ENCODE measurements around the gene MOSMO.
"Not testable (repeated sequence)": the region's sequence is repeated elsewhere in the genome, so short reads cannot be mapped to it uniquely, and the experiment has no call there.

The MOSMO gene

DNA sequence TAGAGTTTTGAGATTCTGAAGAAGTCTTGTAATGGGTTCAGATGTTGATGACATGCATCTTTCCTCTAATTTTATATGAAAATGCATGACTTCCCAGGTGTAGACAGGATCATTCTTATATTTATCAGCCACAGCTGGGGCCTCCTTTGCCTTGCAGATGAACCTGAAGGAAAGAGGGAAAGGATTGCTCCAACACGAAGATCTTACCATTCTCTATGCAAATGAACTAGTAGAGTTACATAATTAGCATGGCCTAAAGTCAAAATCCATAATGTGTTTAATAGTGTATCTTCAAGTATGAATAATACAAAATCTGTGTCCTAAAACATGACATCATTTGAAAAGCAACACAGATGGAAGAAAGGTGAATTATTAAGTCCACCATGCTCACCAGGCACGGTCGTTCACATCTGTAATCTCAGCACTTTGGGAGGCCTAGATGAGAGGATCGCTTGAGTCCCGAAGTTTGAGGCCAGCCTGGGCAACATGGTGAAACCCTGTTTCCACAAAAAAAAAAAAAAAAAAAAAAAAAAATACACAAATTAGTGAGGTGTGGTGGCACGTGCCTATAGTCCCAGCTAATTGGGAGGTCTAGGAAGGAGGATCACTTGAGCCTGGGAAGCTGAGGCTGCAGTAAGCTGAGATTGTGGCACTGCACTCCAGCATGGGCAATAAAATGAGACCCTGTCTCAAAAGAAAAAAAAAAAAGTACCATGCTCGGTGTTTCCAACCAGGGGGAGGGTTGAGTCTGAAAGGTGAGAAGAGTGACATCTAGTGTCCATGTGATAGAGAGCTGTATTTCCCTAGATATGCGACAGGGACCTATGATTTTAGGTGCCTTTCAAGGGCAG, 90.7 kb downstream of the MOSMO start:
- no peak for DNase-seq

DNA sequence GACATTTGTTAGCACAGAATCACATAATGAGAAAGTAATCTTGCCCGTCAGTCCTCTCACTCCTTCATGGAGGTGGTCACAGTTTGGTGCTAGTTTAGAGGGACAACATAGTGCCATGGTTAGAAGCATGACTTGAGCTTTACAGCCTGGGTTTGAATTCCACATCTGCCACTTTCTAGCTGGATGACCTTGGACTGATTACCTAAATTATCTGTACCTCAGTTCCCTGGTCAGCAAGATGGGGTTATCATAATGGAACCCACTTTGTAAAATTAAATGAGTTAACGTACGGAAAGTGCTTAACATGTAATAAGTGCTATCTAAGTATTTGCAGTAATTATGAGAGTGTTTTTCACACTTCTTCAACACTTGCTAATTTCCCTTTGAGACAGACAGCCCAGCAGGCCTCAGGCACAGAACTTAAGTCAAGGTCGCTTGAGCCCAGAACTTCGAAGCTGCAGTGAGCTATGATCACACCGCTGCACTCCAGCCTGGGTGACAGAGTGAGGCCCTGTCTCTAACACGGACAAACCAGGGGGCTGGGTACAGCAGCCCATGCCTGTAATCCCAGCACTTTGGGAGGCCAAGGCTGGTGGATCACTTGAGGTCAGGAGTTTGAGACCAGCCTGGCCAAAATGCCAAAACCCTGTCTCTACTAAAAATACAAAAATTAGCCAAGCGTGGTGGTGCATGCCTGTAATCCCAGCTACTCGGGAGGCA, 91.5 kb downstream of the MOSMO start:
- DNase-seq: no peak

DNA sequence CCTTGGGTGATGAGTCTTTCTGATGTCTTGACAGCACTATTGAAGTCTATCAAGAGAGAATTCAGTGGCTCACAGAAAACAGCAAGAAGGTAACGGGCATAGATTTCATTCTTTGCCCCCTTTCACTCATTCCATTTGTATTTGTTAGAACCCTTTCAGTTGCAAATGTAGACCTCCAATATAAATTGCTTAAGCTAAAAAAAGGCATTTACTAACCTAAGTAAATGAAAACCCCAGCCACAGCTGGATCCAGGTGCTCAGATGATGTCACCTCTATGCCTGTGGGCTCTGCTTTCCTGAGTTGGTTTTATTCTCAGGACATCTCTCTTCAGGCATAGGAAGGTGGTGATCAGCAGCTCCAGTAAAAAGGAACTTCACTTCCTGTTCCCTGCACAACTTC, 95.5 kb downstream of the MOSMO start:
- no peak for DNase-seq

DNA sequence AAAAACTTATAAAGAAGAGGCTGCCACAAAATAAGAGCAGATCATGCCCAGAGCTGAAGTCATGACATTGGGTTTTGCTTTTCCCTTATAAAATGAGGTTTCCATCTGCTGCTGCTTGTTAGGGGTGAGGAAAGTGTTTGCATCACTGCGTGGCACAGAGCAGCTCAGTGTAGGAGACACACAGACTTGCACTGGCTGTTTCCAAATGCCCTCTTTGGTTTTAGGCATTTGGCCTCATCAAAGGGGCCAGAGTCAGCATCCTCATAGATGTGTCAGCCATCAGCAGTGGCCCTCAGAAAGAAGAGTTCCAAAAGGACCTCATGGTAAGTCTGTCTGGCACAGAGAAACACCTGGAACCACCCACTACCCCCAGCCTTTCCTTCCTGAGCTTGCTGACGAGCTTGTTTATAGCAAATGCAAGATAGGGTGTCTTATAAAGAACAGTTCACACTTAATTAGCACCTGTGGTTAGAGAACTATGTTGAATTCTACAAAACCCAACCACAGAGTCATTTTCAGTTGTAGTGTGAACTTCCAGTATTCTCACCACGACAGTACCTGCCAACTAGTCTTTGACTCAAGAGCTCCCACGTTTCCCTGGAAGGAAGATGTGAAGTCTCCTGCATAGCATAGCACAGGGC, 101.5 kb downstream of the MOSMO start:
- no peak for DNase-seq

DNA sequence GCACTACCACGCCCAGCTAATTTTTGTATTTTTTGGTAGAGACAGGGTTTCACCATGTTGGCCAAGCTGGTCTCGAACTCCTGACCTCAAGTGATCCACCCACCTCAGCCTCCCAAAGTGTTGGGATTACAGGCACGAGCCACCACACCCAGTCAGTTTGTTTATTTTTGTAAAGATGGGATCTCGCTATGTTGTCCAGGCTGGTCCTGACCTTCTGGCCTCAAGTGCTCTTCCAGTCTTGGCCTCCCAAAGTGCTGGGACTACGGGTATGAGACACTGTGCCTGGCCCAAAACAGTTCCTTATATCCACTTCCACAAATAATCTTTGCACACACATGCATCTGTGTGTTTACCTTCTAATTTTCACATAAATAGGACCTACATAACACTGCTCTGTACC, 103.7 kb downstream of the MOSMO start:
- not testable (repeated sequence) for DNase-seq

DNA sequence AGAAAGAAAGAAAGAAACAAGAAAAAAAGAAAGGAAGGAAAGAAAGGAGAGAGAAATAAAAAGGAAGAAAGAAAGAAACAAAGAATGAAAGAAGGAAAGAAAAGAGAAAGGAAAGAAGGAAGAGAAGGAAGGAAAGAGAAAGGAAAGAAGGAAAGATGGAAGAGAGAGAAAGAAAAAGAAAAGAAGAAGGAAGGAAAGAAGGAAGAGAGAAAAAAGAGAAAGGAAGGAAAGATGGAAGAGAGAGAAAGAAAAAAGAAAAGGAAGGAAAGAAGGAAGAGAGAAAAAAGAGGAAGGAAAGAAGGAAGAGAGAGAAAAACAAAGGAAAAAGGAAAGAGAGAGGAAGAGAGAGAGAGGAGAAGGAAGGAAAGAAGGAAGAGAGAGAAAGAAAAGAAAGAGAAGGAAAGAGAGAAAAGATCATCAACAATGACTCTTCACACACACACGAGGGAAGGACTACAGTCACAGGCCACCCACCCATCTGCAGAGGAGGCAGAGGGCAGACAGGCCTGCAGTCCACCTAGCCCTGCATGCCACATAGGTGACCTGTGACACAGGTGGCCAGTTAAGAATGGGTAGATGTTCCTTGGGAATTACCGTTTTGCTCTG, 108.3 kb downstream of the MOSMO start:
- no peak for DNase-seq

DNA sequence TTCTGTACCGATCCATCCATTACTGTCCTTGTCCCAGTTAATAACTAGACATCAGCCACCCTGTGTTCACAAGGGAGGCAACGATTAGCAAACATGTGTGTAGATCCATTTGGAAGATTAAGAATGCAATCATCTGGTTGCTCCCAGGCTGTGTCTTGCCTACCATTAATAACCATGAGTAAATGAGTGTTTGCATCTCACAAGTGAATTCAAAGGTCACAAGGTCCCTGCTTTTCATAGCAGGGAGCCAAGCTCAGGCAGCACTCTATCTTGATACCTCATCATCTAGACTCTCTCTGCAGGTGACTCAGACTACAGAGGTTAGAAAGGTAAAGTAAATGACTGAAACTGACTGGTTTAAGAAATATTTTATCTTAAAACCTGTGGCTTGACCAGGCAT, 109.7 kb downstream of the MOSMO start:
- no peak for DNase-seq

DNA sequence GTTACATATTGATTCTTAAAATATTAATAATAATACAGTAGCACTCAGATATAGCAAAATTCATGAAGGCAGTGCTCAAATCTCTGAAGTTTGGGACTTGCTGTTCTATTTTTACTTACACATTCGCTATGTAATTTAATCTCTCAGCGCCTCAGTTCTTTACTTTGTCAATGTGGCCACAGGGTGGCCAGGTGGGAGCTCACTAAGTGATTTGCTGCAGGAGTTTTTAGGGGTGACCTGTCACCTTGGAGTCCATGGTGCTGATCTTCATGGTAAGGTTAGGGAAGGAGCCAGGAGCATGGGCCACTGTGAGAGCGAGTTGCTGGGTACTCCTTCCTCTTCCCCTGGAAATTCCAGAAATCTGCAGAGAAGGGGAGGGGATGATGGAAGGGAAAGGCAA, 112.5 kb downstream of the MOSMO start:
- no peak for DNase-seq

DNA sequence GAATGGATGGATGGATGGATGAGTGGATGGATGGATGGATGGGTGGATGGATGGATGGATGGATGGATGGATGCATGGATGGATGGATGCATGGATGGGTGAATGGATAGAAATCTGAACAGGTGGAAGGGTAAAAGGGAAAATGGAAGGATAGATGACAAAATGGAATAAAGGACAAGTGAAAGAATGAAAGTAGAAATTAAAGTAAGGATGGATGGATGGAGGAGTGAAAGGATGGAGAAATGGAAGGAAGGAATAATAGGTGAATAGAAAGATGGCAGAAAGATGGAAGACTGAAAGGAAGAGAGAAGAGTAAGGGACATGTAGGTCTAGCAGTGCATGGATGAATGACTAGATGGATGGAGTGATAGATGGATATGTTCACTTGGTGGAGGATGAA, 114.3 kb downstream of the MOSMO start:
- DNase-seq: no peak

DNA sequence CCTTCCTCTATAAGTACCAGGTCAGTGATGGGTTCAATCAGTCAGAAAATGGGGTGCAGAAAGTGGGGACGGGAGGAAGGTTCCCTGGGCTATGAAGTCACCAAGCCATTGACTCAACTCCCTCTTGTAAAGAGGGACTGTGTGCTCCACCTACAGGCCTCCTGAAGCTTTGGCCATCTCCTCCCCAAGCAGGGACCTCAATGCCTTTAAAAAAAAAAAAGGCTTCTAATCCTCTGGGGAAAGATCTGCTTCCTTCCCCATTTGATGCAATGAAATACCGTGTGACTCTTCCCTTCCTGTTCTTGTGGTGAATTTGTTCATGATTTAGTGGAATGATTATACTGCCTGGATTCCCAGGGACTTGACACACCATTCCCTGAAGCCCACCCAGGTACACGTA, 115.2 kb downstream of the MOSMO start:
- no peak for DNase-seq

DNA sequence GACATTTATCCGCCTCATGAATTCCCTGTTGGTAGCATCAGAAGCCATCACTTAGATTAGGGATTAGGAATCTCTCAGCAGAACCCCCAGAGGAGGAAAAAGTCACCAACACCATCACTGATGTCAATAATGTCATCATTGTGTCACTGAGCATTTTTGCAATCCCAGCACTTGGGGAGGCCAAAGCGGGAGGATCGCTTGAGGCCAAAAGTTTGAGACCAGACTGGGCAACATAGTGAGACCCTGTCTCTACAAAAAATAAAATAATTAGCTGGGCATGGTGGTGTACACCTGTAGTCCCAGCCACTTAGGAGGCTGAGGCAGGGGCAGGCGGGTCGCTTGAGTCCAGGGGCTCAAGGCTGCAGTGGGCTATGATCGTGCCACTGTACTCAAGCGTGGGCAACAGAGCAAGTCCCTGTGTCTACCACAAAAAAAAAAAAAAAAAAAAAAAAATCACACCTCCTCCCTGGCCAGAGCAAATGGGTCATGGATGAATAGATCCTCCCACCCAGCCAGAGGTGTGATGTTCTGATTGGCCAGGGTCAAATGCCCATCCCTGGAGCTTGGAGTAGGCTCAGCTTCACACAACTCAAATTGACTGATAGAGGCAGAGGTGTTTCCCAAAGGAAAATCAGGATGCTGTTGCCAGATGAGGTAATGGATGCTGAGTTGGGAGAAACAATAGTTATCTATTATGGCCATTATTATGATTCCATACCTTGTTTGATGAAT, 116.0 kb downstream of the MOSMO start:
- no peak for DNase-seq

DNA sequence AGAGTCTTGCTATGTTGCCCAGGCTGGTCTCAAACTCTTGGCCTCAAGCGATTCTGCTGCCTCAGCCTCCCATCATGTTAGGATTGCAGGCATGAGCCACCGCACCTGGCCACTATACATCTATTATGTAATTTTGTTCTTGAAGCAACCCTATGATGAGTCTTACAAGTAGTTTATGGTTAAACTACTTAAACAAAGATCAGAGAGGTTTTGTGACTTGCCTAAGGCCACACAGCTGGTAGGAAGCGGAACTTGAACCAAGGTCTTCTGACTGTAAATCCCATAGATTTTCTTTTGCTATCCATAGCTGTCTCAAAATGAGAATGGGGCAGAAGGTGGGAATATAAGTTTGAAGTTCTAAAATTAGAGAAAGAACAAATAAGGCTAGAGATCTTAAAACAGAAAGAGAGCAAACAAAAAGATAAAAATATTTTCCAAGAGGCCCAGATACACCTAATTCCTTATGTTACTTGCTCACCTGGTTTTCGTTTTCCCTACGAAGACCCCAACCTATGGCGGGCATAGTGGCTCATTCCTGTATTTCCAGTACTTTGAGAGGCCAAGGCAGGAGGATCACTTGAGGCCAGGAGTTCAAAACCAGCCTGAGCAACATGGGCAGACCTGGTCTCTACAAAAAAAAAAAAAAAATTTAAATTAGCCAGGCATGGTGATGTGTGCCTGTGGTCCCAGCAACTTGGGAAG, 116.8 kb downstream of the MOSMO start:
- no peak for DNase-seq

DNA sequence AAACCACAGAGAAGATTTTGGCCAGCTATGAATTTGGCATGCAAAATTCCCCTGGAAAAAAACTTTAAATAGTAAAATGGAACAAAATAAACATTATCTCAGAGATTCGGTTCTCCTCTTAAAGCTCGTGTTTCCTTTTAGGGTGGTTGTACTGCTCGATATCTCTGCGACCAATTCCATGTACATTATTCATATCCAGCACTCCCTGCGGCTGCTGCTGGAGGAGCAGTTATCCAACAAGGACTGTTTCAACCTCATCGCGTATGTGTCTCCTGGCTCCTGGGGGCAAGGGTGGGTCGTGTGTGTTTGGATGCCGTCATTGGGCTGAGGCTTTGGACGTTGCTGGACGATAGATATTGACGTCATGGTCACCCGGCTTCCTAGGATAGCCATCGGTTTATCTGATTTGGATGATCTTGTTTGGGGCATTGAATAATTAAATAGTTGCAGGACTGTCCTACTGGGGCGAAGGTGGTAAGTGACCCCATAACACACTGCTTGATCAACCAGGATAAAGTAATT, 118.2 kb downstream of the MOSMO start:
- no peak for DNase-seq

DNA sequence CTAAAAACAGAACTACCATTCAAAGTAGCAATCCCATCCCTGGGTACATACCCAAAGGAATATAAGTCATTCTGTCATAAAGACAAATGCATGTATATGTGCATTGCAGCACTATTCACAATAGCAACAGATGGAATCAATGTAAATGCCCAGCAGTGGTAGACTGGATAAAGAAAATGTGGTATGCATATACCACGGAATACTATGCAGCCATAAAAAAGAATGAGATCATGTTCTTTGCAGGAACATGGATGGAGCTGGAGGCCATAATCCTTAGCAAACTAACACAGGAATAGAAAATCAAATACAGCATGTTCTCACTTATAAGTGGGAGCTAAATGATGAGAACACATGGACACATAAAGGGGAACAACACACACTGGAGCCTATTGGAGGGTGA, 120.6 kb downstream of the MOSMO start:
- not testable (repeated sequence) for DNase-seq

DNA sequence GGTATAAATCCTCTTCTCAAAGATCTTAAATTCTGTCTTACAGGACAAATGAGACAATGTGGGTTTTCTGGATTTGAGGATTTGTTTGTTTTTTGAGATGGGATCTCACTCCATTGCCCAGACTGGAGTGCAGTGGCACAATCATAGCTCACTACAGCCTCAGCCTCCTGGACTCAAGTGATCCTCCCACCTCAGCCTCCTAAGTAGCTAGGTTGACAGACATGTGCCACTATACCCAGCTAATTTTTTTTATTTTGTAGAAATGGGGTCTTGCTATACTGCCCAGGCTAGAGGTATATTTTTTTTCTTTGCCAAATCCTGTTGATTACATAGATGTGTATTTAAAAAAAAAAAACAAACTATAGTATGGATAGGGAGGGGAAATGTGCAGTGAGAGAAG, 122.6 kb downstream of the MOSMO start:
- DNase-seq: no peak

DNA sequence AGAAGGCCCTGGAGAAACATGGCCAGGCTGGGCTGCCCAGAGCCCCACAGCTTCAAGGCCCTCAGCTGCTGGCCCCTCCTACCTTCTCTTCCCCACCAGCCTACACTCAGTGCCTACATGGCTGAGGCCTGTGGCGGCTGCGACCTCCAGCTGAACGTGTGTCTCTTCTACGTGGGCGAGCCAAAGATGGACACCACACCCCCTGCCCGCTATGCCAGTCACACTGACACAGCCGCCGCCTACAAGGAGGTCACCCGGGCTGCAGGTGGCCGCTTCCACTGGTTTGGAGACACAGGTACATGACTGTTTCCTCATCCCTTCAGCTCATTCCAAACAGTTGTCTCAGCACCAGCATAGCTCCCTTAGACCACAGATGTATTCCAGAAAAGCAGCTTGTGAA, 124.9 kb downstream of the MOSMO start:
- DNase-seq: no peak
